ENCODE data around the gene JMJD6. TPM values are rescaled to one million over a fixed set of nuclear protein-coding genes. Genes with fewer than 3 reads are reported as not detected.
A peak's percentile ranks its signal among the peaks of the same experiment; 100 is the strongest.

The JMJD6 gene
- total RNA-seq, 1 experiment from 2014 or later: 60.0 TPM

DNA sequence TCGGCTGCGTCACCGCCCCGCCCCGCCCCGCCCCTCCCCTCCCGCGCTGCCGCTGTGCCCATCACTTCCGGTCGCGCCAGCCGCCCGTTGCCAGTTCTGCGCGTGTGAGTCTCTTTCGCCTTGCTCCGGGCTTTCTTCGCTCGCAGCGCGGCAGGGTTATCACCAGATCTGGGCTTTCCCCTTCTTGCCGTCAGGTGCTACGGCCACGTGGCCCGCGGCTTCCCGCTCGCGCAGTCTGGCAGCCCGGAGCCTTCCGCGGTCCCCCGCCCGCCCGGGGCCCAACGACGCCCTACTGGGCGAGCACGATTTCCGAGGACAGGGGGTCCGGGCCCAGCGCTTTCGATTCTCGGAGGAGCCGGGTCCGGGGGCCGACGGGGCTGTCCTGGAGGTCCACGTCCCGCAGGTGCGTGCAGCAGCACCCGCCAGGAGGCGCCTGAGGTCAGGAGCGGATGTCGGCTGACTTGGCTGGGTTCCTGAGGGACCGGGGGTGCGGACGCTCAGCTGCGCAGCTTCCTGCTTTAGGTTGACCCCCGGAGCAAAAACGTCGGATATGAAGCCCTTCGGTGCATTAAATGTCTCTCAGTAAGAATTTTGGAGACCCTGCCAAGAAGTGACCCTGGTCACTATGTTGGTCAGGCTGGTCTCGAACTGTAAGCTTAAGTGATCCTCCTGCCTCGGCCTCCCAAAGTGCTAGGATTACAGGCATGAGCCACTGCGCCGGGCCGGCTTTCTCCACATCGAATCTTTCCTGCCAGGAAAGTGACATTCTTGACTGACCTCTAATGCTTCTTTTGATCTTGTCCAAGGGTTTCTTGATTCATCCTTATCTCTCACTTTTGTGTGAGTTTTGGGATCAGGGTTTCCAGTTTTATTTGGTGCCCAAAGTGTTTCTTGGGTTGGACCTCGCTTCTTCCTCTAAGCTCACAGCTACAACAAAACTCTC lies 641 bp upstream of the JMJD6 start, which contains the start of gene METTL23:
Gene METTL23, plus strand, starts transcription at position 64 of the 943 bp plus-strand sequence. CDS start 2,872 bp downstream, outside the sequence.
- DNase-seq (ENCODE audit: low read depth, low spot score) (no peak), ATAC-seq (peak; percentile 67)
- ChIA-PET POLR2A (interaction anchor here (0.8 kb wide), 1 partner anchor 11 kb away, joined by 5 read pairs; no protein-coding TSS in a partner anchor), CTCF (interaction anchor here (0.6 to 1.2 kb wide), 4 partner anchors 8 to 636 kb away, joined by 4 to 6 read pairs (median 5); partner anchors contain the start of gene PRCD)
- in situ Hi-C loops (cut with HindIII; ENCODE audit: low pct_unique_long_range_greater_than_20kb, low sequenced_read_pairs) (no loop called here), intact Hi-C loops (cut with micrococcal nuclease; ENCODE audit: unreplicated experiment) (no loop called here)
- H3K27me3 ChIP-seq (ENCODE audit: control insufficient read depth, insufficient read depth, low read length): no peaks in the 10 kb centered on the region
- H3K27ac ChIP-seq (ENCODE audit: low read length): peak within 1 kb of the TSS; percentile 91
- H3K36me3 ChIP-seq (ENCODE audit: control insufficient read depth, insufficient read depth, low read length): peaks cover 13% of the 10 kb centered on the region
- TF ChIP-seq, protein P1, sequence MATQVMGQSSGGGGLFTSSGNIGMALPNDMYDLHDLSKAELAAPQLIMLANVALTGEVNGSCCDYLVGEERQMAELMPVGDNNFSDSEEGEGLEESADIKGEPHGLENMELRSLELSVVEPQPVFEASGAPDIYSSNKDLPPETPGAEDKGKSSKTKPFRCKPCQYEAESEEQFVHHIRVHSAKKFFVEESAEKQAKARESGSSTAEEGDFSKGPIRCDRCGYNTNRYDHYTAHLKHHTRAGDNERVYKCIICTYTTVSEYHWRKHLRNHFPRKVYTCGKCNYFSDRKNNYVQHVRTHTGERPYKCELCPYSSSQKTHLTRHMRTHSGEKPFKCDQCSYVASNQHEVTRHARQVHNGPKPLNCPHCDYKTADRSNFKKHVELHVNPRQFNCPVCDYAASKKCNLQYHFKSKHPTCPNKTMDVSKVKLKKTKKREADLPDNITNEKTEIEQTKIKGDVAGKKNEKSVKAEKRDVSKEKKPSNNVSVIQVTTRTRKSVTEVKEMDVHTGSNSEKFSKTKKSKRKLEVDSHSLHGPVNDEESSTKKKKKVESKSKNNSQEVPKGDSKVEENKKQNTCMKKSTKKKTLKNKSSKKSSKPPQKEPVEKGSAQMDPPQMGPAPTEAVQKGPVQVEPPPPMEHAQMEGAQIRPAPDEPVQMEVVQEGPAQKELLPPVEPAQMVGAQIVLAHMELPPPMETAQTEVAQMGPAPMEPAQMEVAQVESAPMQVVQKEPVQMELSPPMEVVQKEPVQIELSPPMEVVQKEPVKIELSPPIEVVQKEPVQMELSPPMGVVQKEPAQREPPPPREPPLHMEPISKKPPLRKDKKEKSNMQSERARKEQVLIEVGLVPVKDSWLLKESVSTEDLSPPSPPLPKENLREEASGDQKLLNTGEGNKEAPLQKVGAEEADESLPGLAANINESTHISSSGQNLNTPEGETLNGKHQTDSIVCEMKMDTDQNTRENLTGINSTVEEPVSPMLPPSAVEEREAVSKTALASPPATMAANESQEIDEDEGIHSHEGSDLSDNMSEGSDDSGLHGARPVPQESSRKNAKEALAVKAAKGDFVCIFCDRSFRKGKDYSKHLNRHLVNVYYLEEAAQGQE (IDR thresholded peaks at IDR 0.05; ENCODE audit: insufficient read depth in 1 of 2, low read depth in 2 of 2, low read length in 1 of 2): no peak
- TF ChIP-seq, protein P2, sequence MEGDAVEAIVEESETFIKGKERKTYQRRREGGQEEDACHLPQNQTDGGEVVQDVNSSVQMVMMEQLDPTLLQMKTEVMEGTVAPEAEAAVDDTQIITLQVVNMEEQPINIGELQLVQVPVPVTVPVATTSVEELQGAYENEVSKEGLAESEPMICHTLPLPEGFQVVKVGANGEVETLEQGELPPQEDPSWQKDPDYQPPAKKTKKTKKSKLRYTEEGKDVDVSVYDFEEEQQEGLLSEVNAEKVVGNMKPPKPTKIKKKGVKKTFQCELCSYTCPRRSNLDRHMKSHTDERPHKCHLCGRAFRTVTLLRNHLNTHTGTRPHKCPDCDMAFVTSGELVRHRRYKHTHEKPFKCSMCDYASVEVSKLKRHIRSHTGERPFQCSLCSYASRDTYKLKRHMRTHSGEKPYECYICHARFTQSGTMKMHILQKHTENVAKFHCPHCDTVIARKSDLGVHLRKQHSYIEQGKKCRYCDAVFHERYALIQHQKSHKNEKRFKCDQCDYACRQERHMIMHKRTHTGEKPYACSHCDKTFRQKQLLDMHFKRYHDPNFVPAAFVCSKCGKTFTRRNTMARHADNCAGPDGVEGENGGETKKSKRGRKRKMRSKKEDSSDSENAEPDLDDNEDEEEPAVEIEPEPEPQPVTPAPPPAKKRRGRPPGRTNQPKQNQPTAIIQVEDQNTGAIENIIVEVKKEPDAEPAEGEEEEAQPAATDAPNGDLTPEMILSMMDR (IDR thresholded peaks at IDR 0.05): peak; percentile 86
- TF ChIP-seq SIN3A (IDR thresholded peaks at IDR 0.05; ENCODE audit: borderline replicate concordance, insufficient read depth, low read depth, low read length) (no peak; the same call in 1 of the 2 replicates), POLR2AphosphoS5 (IDR thresholded peaks at IDR 0.05; ENCODE audit: low read depth, low read length) (peak; percentile 81), TCF7L2 (IDR thresholded peaks at IDR 0.05; ENCODE audit: low read depth, low read length) (0 out of 2 replicates have a peak, but pooled peaks have one; percentile 21)
- H3K4me1 ChIP-seq (ENCODE audit: control insufficient read depth, insufficient read depth, low read length): peaks cover 4% of the 10 kb centered on the region; the same call in 1 of the 2 replicates
- H3K9me3 ChIP-seq (ENCODE audit: control insufficient read depth, insufficient read depth, low read depth, low read length): no peaks in the 10 kb centered on the region
- peak within 1 kb of the TSS; percentile 79 to 92 for H3K4me3 ChIP-seq (ENCODE audit: low read depth in 2 of 2, low read length in 2 of 2)
- TSS peak; percentile 86 for BruUV-seq (replicated peaks)

DNA sequence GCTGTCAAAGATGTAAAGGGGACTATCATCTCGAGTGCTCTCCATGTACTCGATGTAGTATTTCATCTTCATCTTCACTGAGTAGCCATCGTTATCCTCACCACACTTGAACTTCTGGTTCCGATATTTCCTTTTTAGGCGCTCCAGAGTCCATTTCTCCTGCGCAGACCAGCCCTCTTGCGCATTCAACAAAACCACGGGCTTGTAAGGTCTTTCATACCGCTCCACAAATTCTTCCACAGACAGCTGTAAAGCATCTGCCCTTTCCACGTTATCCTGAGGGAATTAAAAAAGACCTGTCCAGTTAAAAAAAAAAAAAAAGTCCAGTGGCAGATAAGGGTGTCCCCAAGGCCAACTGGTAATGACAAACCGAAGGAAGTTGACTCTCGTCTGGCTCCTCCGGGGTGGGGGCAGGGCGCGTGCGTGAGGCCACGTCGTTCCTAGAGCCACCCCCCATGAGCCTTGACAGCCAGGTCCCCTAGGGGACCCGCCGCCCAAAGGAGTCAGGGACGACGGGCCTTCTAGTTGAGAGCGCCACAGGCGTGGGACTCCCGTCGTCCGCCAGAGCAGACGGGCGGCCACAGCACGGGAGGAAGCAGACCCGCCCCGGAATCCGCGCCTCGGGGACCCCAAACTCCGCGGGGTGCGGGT lies 701 bp downstream of the JMJD6 start:
- Histone ChIP-seq H3K27ac (ENCODE audit: low read length) (peak overlapping the region; percentile 91), H3K27me3 (ENCODE audit: control insufficient read depth, insufficient read depth, low read length) (no peaks in the 10 kb centered on the region), H3K4me3 (ENCODE audit: low read depth in 2 of 2, low read length in 2 of 2) (peak overlapping the region; percentile 79 to 92), H3K36me3 (ENCODE audit: control insufficient read depth, insufficient read depth, low read length) (peaks cover 23% of the 10 kb centered on the region), H3K9me3 (ENCODE audit: control insufficient read depth, insufficient read depth, low read depth, low read length) (no peaks in the 10 kb centered on the region), H3K4me1 (ENCODE audit: control insufficient read depth, insufficient read depth, low read length) (peaks cover 4% of the 10 kb centered on the region; the same call in 1 of the 2 replicates)
- ChIA-PET CTCF (interaction anchor here (0.8 kb wide), 1 partner anchor 635 kb away, joined by 4 read pairs; no protein-coding TSS in a partner anchor), POLR2A (interaction anchor here (0.6 kb wide), 2 partner anchors 15 to 28 kb away, joined by 6 to 7 read pairs; partner anchors contain the start of gene MXRA7)
- TF ChIP-seq SIN3A (IDR thresholded peaks at IDR 0.05; ENCODE audit: borderline replicate concordance, insufficient read depth, low read depth, low read length) (0 out of 2 replicates have a peak, but pooled peaks have one; percentile 49), TCF7L2 (IDR thresholded peaks at IDR 0.05; ENCODE audit: low read depth, low read length) (no peak)
- intact Hi-C loops (cut with micrococcal nuclease; ENCODE audit: unreplicated experiment): no loop called here
- in situ Hi-C loops (cut with HindIII; ENCODE audit: low pct_unique_long_range_greater_than_20kb, low sequenced_read_pairs): no loop called here
- BruUV-seq (replicated peaks): TSS peak; percentile 92
- no peak for DNase-seq (ENCODE audit: low read depth, low spot score)
- peak; percentile 45 for ATAC-seq
